Skeletal muscle tissue (tissue), 4 donors: ENCODE measurements around the gene HOXB9. TPM values are rescaled to one million over a fixed set of nuclear protein-coding genes. Genes with fewer than 3 reads are reported as not detected.

Source experiments
- H3K27ac ChIP-seq: one replicate; pipeline ENCODE4 v1.7.0; 2013; ENCODE audit warnings: mild to moderate bottlenecking, low read depth, low read length, inconsistent platforms
- H3K27me3 ChIP-seq, 3 donors: one replicate each; pipeline ENCODE4 v1.7.0; 2013; ENCODE audit warnings: low read length in 3 of 3; ENCODE audit not compliant: control insufficient read depth in 3 of 3, insufficient read depth in 3 of 3
- H3K36me3 ChIP-seq, 3 donors: one replicate each; pipeline ENCODE4 v1.7.0; 2013; ENCODE audit warnings: low read length in 3 of 3; ENCODE audit not compliant: control insufficient read depth in 3 of 3, insufficient read depth in 3 of 3
- H3K4me1 ChIP-seq, 3 donors: one replicate each; pipeline ENCODE4 v1.7.0; 2013; ENCODE audit warnings: low read length in 3 of 3, mild to moderate bottlenecking in 3 of 3; ENCODE audit not compliant: control insufficient read depth in 3 of 3, insufficient read depth in 3 of 3
- H3K4me3 ChIP-seq, 3 donors: one replicate each; pipeline ENCODE4 v1.7.0; 2013; ENCODE audit warnings: low read length in 3 of 3
- H3K9ac ChIP-seq, 3 donors: one replicate each; pipeline ENCODE4 v1.7.0; 2013; ENCODE audit warnings: low read length in 3 of 3, mild to moderate bottlenecking in 3 of 3, moderate library complexity in 2 of 3, low read depth in 1 of 3
- H3K9me3 ChIP-seq, 3 donors: one replicate each; pipeline ENCODE4 v1.7.0; 2013; ENCODE audit warnings: low read length in 3 of 3; ENCODE audit not compliant: control insufficient read depth in 3 of 3
- total RNA-seq: library from RNA; depleted of rRNA; stranded (reverse); fragments of >200 nt; gene quantifications from one replicate; pipeline ENCODE4 v1.2.3, GENCODE V29; 2014
- donor health status: Osteomylitis.

Gene HOXB9
- total RNA-seq, 1 donor from 2014 or later: not detected

GRCh38 chr17:48596735-48597527, 29.2 kb downstream of the HOXB9 start:
- Histone ChIP-seq H3K4me3 (peak overlapping the region; percentile 35 to 66 (median 41)), H3K27ac (no peak overlapping the region), H3K9ac (peak overlapping the region; percentile 50 to 62 (median 57)), H3K36me3 (no peaks in the 10 kb centered on the region), H3K4me1 (peaks cover 12 to 30% (median 28%) of the 10 kb centered on the region in 3 donors), H3K9me3 (no peaks in the 10 kb centered on the region), H3K27me3 (peaks cover 87 to 95% (median 92%) of the 10 kb centered on the region in 3 donors)

GRCh38 chr17:48596000-48596734, 30.0 kb downstream of the HOXB9 start:
- no peak overlapping the region for H3K4me3 ChIP-seq
- no peaks in the 10 kb centered on the region for H3K36me3 ChIP-seq
- H3K27me3 ChIP-seq: peaks cover 86 to 94% (median 92%) of the 10 kb centered on the region in 3 donors
- H3K9me3 ChIP-seq: no peaks in the 10 kb centered on the region
- peaks cover 12 to 30% (median 28%) of the 10 kb centered on the region in 3 donors for H3K4me1 ChIP-seq
- H3K27ac ChIP-seq: no peak overlapping the region
- no peak overlapping the region for H3K9ac ChIP-seq

- H3K4me1 ChIP-seq: peaks cover 12 to 30% (median 28%) of the 10 kb centered on the region in 3 donors
- no peak overlapping the region for H3K9ac ChIP-seq
- H3K36me3 ChIP-seq: no peaks in the 10 kb centered on the region
- H3K27ac ChIP-seq: no peak overlapping the region
- no peak overlapping the region for H3K4me3 ChIP-seq
- no peaks in the 10 kb centered on the region for H3K9me3 ChIP-seq
- peaks cover 86 to 94% (median 92%) of the 10 kb centered on the region in 3 donors for H3K27me3 ChIP-seq
Measured at GRCh38 chr17:48595278-48595999, 30.7 kb downstream of the HOXB9 start.

- H3K4me3 ChIP-seq: no peak overlapping the region
- H3K27me3 ChIP-seq: peaks cover 83 to 92% (median 91%) of the 10 kb centered on the region in 3 donors
- peaks cover 12 to 30% (median 28%) of the 10 kb centered on the region in 3 donors for H3K4me1 ChIP-seq
- no peak overlapping the region for H3K27ac ChIP-seq
- no peak overlapping the region for H3K9ac ChIP-seq
- H3K36me3 ChIP-seq: no peaks in the 10 kb centered on the region
- no peaks in the 10 kb centered on the region for H3K9me3 ChIP-seq
Measured at GRCh38 chr17:48594538-48595277, 31.4 kb downstream of the HOXB9 start.

- H3K27me3 ChIP-seq: peaks cover 80 to 91% (median 90%) of the 10 kb centered on the region in 3 donors
- peak overlapping the region in 1 of 3 donors; percentile 62 for H3K4me3 ChIP-seq
- H3K4me1 ChIP-seq: peaks cover 12 to 30% (median 28%) of the 10 kb centered on the region in 3 donors
- H3K9ac ChIP-seq: no peak overlapping the region
- H3K36me3 ChIP-seq: no peaks in the 10 kb centered on the region
- no peaks in the 10 kb centered on the region for H3K9me3 ChIP-seq
- H3K27ac ChIP-seq: no peak overlapping the region
Measured at GRCh38 chr17:48593840-48594537, 32.2 kb downstream of the HOXB9 start.

GRCh38 chr17:48593126-48593829, 32.9 kb downstream of the HOXB9 start, which contains the start of gene HOXB5:
HOXB5 (minus strand) TSS chr17:48593779; CDS start chr17:48593682, 97 bp downstream.
- Histone ChIP-seq H3K27ac (no peak within 1 kb of the TSS), H3K9me3 (no peaks in the 10 kb centered on the region), H3K27me3 (peaks cover 74 to 91% (median 86%) of the 10 kb centered on the region in 3 donors), H3K9ac (peak within 1 kb of the TSS in 1 of 3 donors; percentile 45), H3K36me3 (no peaks in the 10 kb centered on the region), H3K4me3 (peak within 1 kb of the TSS; percentile 11 to 62 (median 45)), H3K4me1 (peaks cover 12 to 30% (median 24%) of the 10 kb centered on the region in 3 donors)

GRCh38 chr17:48592577-48592976, 33.6 kb downstream of the HOXB9 start:
- Histone ChIP-seq H3K4me3 (no peak overlapping the region), H3K9ac (no peak overlapping the region), H3K4me1 (peaks cover 10 to 25% (median 17%) of the 10 kb centered on the region in 3 donors), H3K27me3 (peaks cover 67 to 91% (median 85%) of the 10 kb centered on the region in 3 donors), H3K27ac (no peak overlapping the region), H3K9me3 (no peaks in the 10 kb centered on the region), H3K36me3 (no peaks in the 10 kb centered on the region)

GRCh38 chr17:48592057-48592514, 34.1 kb downstream of the HOXB9 start:
- Histone ChIP-seq H3K9ac (no peak overlapping the region), H3K27ac (no peak overlapping the region), H3K27me3 (peaks cover 66 to 91% (median 84%) of the 10 kb centered on the region in 3 donors), H3K9me3 (no peaks in the 10 kb centered on the region), H3K4me1 (peaks cover 6 to 24% (median 12%) of the 10 kb centered on the region in 3 donors), H3K36me3 (no peaks in the 10 kb centered on the region), H3K4me3 (no peak overlapping the region)
